ENCODE data around the gene TNFSF8. TPM values are rescaled to one million over a fixed set of nuclear protein-coding genes. Genes with fewer than 3 reads are reported as not detected.

Gene TNFSF8
- polyA plus RNA-seq, 1 donor from 2014 or later: not detected

DNA sequence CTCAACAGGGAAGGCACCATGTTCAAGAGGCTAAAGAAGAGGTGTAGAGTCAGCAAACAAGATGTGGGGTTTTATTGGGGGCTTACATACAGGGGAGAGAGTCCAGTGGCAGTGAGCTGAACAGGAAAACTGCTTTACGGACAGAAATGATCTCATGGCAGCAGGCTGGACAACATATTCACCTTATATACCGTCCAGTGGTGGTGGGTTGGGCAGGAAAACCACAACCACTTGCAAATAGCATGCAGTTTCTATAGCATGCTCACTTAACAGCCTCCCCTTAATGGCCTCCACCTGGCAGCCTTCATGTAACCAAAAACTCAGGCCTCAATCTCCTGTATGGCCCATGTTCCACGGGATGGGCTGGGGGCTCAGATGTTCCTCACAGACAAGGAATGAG is 5.4 kb downstream of the TNFSF8 start:
- H3K79me2 ChIP-seq (replicated peaks; ENCODE audit: insufficient read depth, low read length): no peaks in the 10 kb centered on the region
- TF ChIP-seq EP300 (conservative IDR thresholded peaks at IDR 0.05; ENCODE audit: poor library complexity, severe bottlenecking) (no peak), MXI1 (conservative IDR thresholded peaks at IDR 0.05; ENCODE audit: poor library complexity, severe bottlenecking) (no peak), EZH2 (IDR thresholded peaks at IDR 0.05; ENCODE audit: borderline replicate concordance, insufficient read depth, low read length, poor library complexity, severe bottlenecking) (no peak), RAD21 (conservative IDR thresholded peaks at IDR 0.05) (no peak), TAF1 (IDR thresholded peaks at IDR 0.05; ENCODE audit: low read depth) (no peak), REST (IDR thresholded peaks at IDR 0.05; ENCODE audit: borderline replicate concordance) (no peak), POLR2AphosphoS5 (IDR thresholded peaks at IDR 0.05) (no peak), SMC3 (conservative IDR thresholded peaks at IDR 0.05; ENCODE audit: poor library complexity) (no peak)
- TF ChIP-seq, protein P1, sequence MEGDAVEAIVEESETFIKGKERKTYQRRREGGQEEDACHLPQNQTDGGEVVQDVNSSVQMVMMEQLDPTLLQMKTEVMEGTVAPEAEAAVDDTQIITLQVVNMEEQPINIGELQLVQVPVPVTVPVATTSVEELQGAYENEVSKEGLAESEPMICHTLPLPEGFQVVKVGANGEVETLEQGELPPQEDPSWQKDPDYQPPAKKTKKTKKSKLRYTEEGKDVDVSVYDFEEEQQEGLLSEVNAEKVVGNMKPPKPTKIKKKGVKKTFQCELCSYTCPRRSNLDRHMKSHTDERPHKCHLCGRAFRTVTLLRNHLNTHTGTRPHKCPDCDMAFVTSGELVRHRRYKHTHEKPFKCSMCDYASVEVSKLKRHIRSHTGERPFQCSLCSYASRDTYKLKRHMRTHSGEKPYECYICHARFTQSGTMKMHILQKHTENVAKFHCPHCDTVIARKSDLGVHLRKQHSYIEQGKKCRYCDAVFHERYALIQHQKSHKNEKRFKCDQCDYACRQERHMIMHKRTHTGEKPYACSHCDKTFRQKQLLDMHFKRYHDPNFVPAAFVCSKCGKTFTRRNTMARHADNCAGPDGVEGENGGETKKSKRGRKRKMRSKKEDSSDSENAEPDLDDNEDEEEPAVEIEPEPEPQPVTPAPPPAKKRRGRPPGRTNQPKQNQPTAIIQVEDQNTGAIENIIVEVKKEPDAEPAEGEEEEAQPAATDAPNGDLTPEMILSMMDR (IDR thresholded peaks at IDR 0.05; ENCODE audit: poor library complexity, severe bottlenecking): no peak

GRCh38 chr9:114924327-114924726 is 6.1 kb downstream of the TNFSF8 start:
- no peaks in the 10 kb centered on the region for H3K9me2 ChIP-seq (ENCODE audit: insufficient read depth, low read length)
- no peaks in the 10 kb centered on the region for H3F3A ChIP-seq (ENCODE audit: insufficient read depth, low read length, poor library complexity, severe bottlenecking)
- no peak overlapping the region for H3K9ac ChIP-seq (ENCODE audit: low read length)
- no peak overlapping the region for H2AFZ ChIP-seq (ENCODE audit: low read depth, low read length)
- no peaks in the 10 kb centered on the region for H3K9me3 ChIP-seq (ENCODE audit: low read length)
- H3K36me3 ChIP-seq (ENCODE audit: insufficient read depth, low read length): no peaks in the 10 kb centered on the region
- no peaks in the 10 kb centered on the region for H3K79me2 ChIP-seq (replicated peaks; ENCODE audit: insufficient read depth, low read length)
- no peak overlapping the region for H3K4me2 ChIP-seq (ENCODE audit: low read length)
- no peak overlapping the region for H3K27ac ChIP-seq (ENCODE audit: low read length)
- no peak overlapping the region for H3K4me3 ChIP-seq (ENCODE audit: low read length)
- H4K20me1 ChIP-seq (ENCODE audit: insufficient read depth): no peaks in the 10 kb centered on the region
- TF ChIP-seq SMC3 (conservative IDR thresholded peaks at IDR 0.05; ENCODE audit: poor library complexity) (no peak), EZH2 (IDR thresholded peaks at IDR 0.05; ENCODE audit: borderline replicate concordance, insufficient read depth, low read length, poor library complexity, severe bottlenecking) (no peak), EP300 (conservative IDR thresholded peaks at IDR 0.05; ENCODE audit: poor library complexity, severe bottlenecking) (no peak), RAD21 (conservative IDR thresholded peaks at IDR 0.05) (no peak), TAF1 (IDR thresholded peaks at IDR 0.05; ENCODE audit: low read depth) (no peak), MXI1 (conservative IDR thresholded peaks at IDR 0.05; ENCODE audit: poor library complexity, severe bottlenecking) (no peak), POLR2AphosphoS5 (IDR thresholded peaks at IDR 0.05) (no peak), REST (IDR thresholded peaks at IDR 0.05; ENCODE audit: borderline replicate concordance) (no peak)
- TF ChIP-seq, protein P1 (IDR thresholded peaks at IDR 0.05; ENCODE audit: poor library complexity, severe bottlenecking): no peak
- no peaks in the 10 kb centered on the region for H3K27me3 ChIP-seq (ENCODE audit: insufficient read depth, low read depth, low read length)

More for the DNA sequence above, 5.4 kb downstream of the TNFSF8 start:
- Histone ChIP-seq H3K9me2 (ENCODE audit: insufficient read depth, low read length) (no peaks in the 10 kb centered on the region), H3K9ac (ENCODE audit: low read length) (no peak overlapping the region), H3K36me3 (ENCODE audit: insufficient read depth, low read length) (no peaks in the 10 kb centered on the region), H3F3A (ENCODE audit: insufficient read depth, low read length, poor library complexity, severe bottlenecking) (no peaks in the 10 kb centered on the region), H3K4me3 (ENCODE audit: low read length) (no peak overlapping the region), H2AFZ (ENCODE audit: low read depth, low read length) (no peak overlapping the region), H3K9me3 (ENCODE audit: low read length) (no peaks in the 10 kb centered on the region), H4K20me1 (ENCODE audit: insufficient read depth) (no peaks in the 10 kb centered on the region), H3K4me2 (ENCODE audit: low read length) (no peak overlapping the region), H3K27me3 (ENCODE audit: insufficient read depth, low read depth, low read length) (no peaks in the 10 kb centered on the region), H3K27ac (ENCODE audit: low read length) (no peak overlapping the region)

Data from neural cell (in vitro differentiated cells).